ENCODE measurements around the gene XPO4. TPM values are rescaled to one million over a fixed set of nuclear protein-coding genes. Genes with fewer than 3 reads are reported as not detected.
"Not testable (repeated sequence)": the region's sequence is repeated elsewhere in the genome, so short reads cannot be mapped to it uniquely, and the experiment has no call there.

The XPO4 gene
- total RNA-seq: 23.0 TPM

DNA sequence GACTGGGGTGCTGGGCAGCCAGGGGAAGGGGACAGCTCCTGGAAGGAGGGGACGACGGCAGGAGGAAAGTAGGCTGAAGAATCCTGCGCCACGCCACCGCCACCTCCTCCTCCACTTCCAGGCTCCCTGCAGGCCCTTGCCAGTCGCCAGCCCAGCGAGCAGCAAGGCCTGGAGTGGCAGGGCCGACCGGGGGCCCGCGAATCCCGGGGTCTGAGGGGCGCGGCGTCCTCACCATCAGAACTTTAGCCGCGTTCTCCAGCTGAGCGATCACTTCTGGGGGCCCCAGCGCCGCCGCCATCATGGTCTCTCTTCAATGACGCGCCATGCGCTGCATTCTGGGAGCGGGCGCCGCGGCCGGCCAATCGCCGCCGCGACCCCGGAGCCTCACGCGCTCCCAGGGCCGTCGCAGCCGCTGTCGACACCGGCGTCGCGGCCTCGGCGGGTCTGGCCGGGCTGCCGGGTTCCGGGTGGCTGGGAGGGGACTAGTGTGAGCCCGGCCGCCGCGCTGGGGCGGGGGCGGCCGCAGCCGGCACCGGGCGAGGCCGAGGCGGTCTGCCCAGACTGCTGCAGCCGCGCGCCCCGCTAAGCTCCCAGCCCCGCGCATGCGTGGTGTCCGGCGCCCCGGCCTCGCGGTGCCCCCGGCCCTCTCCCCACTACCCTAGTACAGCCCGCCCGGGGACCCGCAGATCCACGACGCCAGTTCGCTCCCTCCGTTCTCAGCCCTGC lies at the start of gene XPO4:
XPO4 (minus strand) TSS at position 309 of the 726 bp plus-strand sequence; CDS start at position 301, 8 bp downstream.
- DNase-seq: peak; percentile 48

DNA sequence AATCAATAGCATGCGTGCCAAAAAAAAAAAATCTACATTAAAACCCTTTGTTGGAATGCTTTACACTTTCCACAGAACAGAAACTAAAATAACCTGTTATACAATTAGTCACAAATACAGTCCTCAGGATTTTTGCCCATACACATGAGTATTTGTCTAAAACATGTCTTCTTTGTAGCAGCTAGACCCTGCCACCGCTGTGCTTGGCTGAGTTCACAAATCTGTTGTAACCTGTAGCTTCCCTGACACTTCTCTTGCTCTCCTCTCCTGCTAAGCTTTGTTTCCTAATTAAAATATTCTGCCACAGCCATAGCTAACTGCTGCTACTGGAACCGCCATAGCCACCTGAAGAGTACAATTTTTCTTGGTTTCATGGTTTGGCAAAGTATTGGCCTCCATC lies 45.5 kb upstream of the XPO4 start:
- not testable (repeated sequence) for DNase-seq

DNA sequence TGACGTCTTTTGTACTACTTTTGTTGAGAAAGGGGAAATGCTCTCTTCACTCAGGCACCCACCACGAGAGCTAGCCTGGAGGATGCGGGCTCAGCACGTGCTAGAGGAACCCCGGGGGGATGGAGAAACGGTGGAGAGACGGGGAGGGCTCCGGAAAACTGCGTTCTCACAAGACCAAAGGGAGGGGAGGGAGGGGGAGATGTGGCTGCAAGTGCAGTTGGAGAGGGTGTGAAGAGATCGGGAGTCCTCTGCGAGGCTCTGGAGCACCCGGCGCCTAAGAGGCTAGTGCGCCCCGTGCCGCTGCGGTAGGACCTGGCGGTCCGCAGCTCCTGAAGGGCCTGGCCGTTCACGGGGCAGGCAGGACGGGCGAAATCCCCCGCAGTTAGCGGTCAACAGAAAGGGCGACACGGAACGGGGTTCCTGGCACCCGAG lies 43.4 kb upstream of the XPO4 start:
- no peak for DNase-seq

DNA sequence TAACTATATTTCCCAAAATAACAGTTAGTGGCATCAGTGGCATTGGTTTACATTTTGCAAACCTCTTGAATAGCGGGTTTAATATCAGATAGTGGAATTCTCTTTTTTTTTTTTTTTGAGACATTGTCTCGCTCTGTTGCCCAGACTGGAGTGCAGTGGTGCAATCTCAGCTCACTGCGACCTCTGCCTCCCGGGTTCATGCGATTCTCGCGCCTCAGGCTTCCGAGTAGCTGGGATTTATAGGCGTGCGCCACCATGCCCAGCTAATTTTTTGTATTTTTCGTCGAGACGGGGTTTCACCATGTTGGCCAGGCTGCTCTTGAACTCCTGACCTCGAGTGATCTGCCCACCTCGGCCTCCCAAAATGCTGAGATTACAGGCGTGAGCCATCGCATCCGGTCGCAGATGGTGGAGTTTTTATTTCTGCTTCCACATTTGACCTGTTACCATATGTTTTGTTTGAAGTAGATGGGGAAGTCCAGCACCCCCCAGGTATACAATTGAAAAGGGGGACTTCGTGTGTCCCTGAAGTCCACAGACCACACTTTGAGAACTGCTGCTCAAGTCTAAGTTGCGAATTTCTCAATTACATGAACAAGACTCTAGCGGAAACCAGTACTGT lies 40.5 kb upstream of the XPO4 start:
- DNase-seq: no peak

DNA sequence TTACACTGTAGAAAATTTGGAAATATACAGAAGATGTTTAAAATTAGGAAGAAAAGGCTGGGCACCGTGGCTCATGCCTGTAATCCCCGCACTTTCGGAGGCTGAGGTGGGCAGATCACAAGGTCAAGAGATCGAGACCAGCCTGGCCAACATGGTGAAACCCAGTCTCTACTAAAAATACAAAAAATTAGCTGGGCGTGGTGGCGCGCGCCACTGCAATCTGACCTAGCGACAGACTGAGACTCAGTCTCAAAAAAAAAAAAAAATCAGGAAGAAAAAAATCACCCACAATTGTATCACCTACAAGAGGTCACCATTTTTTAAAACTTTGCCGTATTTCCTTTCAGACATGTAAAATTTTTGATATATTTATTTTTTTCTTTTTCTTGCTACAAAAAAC lies 38.0 kb upstream of the XPO4 start:
- not testable (repeated sequence) for DNase-seq

DNA sequence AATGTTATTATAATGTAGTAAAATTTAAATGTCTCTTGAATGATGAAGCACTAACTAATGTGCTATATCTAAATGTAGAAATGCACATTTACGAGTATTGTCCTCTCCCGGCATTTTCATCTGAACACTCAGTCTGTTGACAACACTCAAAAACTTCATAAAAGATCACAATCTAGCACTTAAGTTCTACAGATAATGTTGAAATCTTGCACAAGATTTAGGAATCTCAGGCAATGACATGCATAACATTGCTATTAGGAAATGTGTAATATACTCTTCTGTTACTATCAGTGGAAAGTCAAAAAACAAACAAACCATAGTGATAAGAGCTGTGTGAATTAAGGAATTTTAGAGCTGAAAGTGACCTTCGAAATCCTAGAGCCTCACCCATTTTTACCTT lies 37.5 kb upstream of the XPO4 start:
- no peak for DNase-seq

DNA sequence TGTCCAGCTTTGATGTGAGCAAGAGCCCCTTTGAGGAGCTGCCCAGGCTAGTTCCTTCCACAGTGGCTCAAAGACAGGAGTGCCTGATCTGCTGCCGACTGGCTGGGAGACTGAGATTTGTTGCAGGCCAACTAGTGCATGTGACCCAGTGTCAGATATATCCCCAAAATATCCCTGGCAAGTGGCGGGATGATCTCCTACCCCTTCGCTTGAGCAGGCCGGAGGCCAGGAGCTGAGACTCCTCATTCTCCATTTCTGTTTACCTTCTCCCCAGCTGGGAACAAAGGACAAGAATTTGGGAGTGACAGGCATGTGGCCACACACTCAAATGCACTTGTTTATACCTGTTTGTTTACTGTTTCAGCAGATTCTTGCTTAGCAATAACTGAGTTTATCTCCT lies 37.1 kb upstream of the XPO4 start:
- no peak for DNase-seq

DNA sequence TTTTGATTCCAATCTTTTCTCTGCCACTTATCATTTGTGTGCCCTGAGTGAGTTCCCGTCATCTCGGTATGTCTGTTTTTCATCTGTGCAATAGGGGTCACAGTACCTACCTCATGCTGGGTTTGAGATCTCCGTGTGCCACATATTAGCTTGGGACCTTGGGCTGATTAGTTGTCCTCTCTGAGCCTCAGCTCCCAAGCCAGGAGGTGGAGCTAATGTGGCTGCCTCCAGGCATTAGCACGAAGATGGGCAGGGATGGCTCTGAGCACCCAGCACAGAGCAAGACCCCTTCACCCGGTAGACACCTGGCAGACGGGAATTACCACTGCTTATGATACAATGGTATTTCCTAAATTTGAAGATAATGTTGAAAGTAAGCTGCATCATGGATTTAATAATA lies 35.8 kb upstream of the XPO4 start:
- no peak for DNase-seq

DNA sequence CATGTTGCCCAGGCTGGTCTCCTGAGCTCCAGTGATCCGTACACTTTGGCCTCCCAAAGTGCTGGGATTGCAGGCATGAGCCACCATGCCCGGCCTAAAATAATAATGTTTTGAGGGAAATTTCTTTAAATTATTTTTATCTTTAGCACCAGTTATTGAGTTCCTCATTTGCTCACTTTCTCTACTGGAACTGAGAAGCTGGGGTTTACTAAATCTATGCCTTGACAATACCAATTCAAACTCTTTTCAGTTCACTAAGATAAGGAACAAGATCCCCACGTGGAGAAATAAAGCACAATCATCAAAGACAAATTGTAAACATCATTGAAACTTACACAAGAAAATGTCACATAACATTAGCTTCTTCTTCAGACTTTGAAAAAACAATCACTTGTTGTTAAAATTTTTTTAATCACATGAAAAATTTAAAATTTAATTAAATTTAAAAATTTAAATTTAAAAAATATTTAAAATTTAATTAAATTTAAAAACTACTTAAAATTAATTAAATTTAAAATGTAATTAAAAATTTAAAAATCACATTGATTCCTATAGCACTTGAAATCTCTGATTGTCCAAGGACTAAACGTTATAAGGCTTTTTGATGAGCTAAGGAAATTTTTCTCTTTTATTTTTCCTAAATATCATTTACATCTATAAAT lies 25.2 kb upstream of the XPO4 start:
- no peak for DNase-seq

DNA sequence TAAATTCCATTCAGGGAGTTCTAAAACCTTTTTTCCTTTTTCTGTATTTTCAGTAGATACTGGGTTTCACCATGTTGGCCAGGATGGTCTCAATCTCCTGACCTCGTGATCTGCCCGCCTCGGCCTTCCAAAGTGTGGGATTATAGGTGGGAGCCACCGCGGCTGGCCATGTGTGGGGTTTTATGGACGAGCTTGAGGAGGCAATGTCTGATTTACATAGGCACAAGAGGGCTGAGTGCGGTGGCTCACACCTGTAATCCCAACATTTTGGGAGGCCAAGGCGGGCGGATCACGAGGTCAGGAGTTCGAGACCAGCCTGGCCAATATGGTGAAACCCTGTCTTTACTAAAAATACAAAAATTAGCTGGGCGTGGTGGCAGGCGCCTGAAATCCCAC lies 22.8 kb upstream of the XPO4 start:
- not testable (repeated sequence) for DNase-seq

DNA sequence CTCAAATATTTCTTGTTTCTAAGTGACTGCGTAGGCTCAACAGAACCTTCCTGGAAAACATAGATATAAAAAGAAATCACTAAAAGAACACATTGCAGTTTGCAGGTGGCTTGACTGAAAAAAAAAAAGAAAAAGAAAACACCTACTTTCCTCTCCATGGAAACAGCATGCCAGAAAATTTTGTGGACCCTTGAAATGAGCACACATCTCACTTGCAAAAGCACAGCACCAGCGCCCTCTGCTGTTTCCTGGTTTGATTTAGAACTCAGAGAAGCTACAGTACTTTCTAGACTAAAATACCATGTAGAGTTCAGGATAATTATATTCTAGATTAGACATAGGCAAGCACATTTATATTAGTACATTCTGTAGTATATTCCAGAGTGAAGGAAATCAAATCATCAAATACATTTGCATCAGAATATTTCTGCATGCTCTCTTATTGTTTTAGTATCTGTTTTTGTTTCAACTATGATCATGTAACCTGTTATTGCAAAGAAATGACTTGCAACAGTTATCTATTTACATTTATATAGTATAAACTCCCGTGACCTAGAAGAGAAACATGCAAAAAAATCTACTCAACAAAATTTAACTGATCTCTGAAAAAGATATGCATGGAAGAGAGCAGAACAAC lies 22.3 kb upstream of the XPO4 start:
- peak; percentile 35 for DNase-seq

DNA sequence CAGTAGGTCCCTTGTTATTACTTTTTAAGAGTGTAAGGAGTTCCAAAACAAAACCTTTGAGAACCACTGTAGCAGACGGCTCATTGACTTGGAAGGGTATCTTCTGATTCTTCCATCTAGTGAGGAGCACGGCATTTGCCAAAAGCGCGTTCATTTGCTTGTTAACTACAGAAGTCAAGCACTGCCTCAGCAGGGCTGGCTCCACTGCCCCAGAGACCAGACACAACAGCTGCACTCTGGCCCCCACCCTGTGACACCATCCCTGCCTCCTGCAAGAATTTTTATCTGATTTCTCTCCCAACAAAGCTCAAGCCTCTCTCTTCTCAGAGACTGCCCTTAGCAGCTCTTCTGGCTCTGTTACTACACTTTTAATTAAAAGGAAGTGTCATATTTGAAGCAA lies 20.7 kb upstream of the XPO4 start:
- DNase-seq: no peak

DNA sequence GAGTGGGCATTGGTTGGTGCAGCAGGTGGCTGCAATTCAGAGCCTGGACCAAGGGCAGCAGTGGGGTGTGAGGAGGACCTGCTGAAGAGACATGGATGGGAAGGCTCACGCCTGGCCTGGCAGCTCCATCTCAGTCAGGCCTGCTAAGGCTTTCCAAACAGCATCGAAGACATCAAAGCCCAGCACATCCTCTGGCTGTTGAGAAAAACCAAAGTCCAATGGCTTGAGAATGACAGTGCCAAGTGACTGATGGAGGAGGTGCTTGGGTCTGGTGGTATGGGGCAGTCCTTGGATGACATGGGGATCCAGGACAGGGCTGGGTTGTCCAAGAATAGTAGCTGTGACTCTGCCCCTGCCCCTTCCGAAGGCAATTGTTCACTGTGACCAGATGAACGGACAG lies 19.0 kb upstream of the XPO4 start:
- no peak for DNase-seq

DNA sequence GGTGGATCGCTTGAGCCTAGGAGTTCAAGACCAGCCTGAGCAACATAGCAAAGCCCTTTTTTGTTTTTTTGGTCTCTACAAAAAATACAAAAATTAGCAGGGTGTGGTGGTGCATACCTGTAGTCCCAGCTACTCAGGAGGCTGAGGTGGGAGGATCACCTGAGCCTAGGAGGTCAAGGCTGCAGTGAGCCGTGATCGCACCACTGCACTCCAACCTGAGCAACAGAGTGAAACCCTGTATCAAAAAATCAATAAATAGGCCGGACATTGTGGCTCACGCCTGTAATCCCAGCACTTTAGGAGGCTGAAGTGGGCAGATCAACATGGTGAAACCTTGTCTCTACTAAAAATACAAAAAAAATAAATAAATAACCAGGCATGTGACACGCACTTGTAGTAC lies 13.1 kb upstream of the XPO4 start:
- DNase-seq: not testable (repeated sequence)

DNA sequence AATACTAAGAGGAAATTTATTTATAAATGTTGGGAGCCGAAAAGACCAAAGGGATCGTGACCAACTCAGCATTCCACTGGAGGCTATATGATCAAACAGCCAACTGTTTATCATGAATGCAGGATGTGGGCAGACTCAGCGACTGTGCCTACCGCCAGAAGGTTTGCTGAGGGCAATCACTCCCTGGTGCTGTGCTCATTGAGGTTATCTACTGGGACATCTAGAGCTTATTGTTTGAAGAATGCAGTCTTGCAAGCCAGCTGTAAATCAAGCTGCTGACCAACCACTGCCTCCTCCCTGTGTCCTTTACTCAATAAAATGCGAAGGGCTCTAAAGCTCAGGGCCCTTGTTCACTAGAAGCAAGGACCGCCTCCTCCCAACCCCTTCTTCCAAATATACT lies 8.5 kb upstream of the XPO4 start:
- DNase-seq: no peak

DNA sequence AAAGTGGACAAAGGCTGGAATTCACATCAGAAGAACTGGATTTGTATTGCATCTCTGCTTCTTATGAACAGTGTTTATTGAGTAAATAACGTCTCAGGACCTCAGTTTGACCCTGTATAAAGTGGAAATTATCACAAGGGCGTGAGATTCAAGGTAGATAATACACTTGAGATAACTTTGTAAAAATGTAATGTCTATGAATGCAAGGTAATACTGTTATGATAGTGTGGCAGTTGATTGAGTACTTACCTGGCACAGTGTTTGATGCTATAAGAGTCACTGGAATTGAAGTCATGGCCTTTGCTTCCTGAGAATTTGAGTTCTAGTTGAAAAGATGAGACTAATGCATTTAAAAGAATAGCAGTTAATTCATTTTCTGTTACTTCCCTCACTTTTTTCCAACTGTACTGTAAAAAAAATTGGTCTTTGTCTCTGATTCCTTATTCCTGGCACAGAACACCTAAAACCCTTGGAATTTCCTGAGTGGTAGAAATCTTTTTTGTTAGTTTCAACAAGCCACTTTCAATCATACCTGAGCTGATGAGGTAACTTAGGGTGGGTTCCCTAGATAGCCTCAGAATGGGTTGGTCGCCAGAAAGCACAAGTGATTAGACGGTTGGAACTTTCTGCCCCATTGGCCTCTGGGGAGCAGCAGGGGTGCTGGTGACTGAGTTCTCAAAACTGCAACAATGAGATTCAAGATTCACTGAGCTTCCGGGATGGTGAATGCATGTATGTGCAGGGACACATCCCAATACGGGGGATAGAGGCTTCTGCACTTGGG lies 6.4 kb upstream of the XPO4 start:
- no peak for DNase-seq

DNA sequence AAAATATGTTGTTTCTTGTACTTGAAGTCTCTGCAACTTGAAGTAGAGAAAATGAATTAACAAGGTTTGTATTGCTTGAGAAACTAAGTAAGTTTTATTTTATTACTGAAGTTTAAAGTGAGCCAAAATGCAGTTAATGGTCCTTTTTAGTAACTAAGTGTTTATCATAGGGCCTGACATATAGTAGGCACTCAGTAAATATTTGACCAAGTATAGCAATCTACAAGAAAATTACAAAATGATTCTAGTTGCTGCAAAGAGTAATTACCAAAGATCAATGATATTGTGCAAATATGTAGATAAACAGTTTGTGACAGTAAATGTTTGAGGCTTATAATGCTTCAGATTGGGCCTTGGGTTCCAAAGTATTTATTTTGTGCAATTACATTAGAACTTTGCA lies 2.4 kb upstream of the XPO4 start:
- no peak for DNase-seq

DNA sequence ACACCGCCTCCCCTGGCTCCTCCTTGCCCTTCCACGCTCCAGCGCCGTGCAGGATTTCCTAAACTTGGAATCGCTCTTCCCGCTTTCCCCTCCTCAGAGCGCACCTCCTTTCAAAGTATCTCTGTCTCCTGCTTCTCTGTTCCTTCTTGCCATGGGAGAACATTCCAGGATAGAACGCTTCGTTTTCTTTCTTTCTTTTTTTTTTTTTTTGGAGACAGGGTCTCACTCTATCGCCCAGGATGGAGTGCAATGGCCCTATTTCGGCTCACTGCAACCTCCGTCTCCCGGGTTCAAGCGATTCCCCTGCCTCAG lies 574 bp upstream of the XPO4 start:
- no peak for DNase-seq

DNA sequence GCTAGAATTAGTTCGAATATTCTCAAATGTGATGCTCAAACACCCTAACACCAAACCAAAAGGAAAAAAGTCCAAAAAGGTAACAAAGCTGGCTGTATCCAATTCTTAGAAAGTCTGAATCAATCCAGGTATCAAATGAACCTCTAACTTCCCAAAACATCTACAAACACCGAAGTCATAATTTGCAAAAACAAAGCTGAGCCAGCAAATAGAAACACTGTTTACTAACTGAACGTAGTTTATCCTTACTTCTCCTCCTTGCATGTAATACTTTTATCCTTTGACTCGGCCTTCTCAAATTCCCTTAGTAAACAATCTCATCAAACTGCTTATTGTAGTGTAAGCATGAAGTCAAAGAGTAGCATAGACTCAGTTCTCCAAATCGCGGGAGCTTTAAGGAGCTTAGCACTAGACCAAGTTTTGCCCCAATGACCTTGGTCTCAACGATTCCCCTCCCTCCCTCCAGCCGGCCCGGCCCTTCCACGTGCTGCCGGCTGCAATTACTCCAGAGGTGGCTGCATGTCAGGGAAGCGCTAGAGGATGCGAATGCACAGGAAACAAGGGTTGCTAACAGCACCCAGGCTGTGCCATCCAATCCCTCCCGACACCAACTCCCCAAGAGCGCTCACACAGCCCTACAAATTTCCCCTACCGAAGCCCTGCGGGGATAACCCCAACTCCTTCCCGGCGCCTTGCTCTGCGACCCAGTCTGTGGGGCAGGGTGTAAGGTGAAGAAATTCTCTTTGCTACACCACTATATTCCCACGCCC lies 693 bp downstream of the XPO4 start:
- DNase-seq: no peak

DNA sequence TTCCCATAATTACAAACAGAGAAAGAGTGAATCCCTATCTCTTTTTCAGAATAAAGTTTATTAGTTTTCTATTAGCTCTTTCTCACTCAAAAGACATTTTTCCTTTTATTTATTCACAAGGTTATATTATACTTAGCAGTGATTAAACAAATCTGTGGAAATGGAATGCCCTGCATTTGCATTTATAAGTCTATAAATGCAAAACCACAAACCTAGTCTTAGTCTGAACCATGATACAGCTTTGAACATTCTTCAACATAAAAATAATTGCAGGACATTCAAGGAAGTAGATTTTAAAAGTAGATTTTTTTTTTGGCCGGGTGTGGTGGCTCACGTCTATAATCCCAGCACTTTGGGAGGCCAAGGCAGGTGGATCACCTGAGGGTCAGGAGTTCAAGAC lies 8.3 kb downstream of the XPO4 start:
- DNase-seq: no peak

DNA sequence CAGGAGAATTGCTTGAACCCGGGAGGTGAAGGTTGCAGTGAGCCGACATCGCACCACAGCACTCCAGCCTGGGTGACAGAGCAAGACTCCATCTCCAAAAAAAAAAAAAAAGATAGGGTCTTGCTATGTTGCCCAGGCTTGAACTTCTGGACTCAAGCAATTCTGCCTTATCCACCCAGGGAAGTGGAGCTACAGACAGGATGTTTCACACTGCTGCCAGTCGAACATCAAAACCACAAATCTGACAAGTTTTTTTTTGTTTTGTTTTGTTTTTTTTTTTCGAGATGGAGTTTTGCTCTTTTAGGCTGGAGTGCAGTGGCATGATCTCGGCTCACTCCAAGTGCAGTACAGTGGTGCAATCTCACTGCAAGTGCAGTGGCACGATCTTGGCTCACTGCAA lies 10.8 kb downstream of the XPO4 start:
- DNase-seq: no peak

DNA sequence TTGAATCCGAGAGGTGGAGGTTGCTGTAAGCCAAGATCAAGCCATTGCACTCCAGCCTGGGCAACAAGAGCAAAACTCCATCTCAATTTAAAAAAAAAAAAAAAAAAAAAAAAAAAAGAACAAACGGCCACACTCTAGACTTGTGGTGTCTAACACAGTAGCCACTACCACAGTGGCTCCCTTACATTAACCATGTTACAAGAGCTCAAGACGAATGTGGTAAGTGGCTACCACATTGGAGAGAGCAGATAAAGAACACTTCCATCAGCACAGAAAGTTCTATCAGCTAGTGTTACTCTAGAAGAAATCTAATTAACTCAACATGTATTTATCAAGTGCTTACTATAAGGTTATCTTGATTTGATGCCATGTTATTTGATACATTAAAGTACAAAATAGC lies 11.5 kb downstream of the XPO4 start:
- no peak for DNase-seq

All from skin of body (tissue), 2 donors.